ENCODE results near the gene SMOC2. TPM values are rescaled to one million over a fixed set of nuclear protein-coding genes. Genes with fewer than 3 reads are reported as not detected.

The SMOC2 gene
- total RNA-seq, 2 donors from 2014 or later: 25.6 to 29.6 TPM

DNA sequence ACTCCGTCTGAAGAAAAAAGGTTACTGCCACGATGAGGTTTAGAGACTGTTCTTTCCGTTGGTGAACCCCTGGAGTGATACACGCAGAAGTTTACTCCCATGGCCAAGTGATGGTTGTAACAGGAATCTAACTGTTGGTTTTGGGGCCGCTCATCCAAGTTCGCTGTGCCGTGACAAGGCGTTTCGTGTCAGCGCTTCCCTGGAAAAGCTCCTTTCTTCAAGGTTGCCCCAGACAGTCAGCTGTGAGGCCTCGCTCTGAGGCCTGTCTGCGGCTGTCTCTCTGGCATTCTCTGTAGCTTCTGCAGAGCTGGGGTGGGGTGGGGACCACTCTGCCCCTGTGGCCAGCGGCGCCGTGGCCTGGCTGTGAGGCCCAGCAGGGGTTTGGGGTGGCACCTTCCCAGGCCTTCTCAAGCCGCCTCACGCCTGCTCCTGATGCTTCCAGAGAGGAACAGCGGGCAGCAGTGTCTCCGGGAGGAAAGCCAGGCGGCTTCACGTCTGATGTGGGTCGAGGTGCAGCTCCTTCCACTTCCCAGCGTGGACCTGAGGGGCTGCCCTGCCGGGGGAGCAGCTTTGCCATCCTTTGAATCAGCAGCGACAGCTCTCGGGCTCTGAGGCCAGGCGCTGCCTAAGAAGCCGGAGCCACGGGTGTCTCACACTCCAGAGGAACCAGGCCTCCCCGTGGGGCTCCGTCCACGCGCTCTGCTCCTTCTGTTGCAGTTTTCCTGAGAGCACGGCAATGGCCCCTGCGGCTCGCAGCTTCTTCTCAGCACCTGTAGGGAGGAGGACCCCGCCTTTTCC, 76.2 kb downstream of the SMOC2 start:
- Histone ChIP-seq H3K27ac (no peak overlapping the region), H3K9ac (ENCODE audit: low read depth in 2 of 2, low read length in 2 of 2) (no peak overlapping the region), H3K27me3 (no peaks in the 10 kb centered on the region), H3K9me3 (no peaks in the 10 kb centered on the region), H3K36me3 (no peaks in the 10 kb centered on the region), H3K4me1 (no peaks in the 10 kb centered on the region), H3K4me3 (no peak overlapping the region)
- TF ChIP-seq, protein P1, sequence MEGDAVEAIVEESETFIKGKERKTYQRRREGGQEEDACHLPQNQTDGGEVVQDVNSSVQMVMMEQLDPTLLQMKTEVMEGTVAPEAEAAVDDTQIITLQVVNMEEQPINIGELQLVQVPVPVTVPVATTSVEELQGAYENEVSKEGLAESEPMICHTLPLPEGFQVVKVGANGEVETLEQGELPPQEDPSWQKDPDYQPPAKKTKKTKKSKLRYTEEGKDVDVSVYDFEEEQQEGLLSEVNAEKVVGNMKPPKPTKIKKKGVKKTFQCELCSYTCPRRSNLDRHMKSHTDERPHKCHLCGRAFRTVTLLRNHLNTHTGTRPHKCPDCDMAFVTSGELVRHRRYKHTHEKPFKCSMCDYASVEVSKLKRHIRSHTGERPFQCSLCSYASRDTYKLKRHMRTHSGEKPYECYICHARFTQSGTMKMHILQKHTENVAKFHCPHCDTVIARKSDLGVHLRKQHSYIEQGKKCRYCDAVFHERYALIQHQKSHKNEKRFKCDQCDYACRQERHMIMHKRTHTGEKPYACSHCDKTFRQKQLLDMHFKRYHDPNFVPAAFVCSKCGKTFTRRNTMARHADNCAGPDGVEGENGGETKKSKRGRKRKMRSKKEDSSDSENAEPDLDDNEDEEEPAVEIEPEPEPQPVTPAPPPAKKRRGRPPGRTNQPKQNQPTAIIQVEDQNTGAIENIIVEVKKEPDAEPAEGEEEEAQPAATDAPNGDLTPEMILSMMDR (IDR thresholded peaks at IDR 0.05): no peak
- intact Hi-C loops (cut with DNase I): no loop called here
- DNase-seq: no peak

DNA sequence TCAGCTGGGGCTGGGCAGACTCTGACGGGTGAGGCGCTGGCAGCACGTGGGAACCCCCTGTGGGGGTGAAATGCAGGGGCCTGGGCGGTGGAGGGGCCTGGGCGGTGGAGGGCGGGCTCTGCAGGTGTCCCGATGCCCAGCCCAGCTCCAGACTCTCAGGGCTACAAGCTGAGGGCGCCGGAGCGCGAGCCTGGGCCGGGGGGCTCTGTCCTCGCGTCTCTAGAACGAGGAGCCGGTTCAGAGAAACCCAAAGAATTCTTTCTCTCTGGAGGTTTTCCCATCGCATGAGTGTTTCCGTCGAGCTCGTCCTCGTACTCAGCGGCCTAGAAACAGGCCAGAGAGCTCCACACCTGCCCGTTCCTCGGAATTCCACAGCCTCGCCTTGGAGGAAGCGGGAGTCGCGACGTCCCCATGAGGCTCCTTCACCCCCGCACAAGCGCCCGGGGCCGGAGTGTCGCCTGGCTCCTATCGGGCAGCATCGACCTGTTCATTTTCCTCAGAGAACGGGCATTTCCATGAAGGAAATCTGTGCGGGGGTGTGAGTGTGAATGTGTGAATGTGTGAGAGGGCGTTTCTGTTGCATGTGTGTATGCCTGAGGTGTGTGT, 76.9 kb downstream of the SMOC2 start:
- intact Hi-C loops (cut with DNase I): no loop called here
- no peak overlapping the region for H3K4me3 ChIP-seq
- no peaks in the 10 kb centered on the region for H3K9me3 ChIP-seq
- no peak overlapping the region for H3K27ac ChIP-seq
- no peak for DNase-seq
- no peaks in the 10 kb centered on the region for H3K27me3 ChIP-seq
- H3K4me1 ChIP-seq: no peaks in the 10 kb centered on the region
- TF ChIP-seq, protein P1 (IDR thresholded peaks at IDR 0.05): no peak
- H3K36me3 ChIP-seq: no peaks in the 10 kb centered on the region
- H3K9ac ChIP-seq (ENCODE audit: low read depth in 2 of 2, low read length in 2 of 2): no peak overlapping the region

DNA sequence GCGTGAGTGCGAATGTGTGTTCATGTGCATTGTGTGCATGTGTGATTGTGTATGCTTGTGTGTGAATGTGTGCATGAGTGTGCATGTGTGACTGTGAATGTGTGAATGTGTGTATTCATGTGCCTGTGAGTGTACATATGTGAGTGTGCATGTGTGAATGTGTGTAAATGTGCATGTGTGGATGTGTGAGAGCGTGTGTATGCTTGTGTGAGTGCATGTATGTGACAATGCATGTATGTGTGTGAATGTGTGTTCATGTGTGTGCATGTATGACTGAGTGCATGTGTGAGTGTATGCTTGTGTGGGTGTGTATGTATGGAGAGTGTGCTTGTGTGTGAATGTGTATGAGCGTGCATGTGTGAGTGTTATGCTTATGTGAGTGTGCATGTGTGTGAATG, 77.4 kb downstream of the SMOC2 start:
- no peak for DNase-seq
- Histone ChIP-seq H3K9me3 (no peaks in the 10 kb centered on the region), H3K27me3 (no peaks in the 10 kb centered on the region), H3K36me3 (no peaks in the 10 kb centered on the region), H3K4me1 (no peaks in the 10 kb centered on the region), H3K4me3 (no peak overlapping the region), H3K9ac (ENCODE audit: low read depth in 2 of 2, low read length in 2 of 2) (no peak overlapping the region), H3K27ac (no peak overlapping the region)
- TF ChIP-seq, protein P1 (IDR thresholded peaks at IDR 0.05): no peak
- intact Hi-C loops (cut with DNase I): no loop called here

DNA sequence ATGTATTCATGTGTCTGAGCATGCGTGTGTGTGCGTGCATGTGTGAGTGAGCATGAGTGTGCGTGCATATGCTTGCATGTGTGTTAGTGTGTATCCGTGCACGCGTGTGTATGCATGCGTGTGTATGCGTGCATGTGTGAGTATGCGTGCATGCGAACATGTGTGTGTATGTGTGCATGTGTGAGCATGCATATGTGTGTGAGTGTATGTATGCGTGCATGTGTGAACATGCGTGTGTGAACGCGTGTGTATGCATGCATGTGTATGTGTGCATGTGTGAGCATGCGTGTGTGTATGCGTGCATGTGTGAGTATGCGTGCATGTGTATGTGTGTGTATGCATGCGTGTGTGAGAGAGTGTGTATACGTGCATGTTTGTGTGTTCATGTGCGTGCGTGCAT, 77.9 kb downstream of the SMOC2 start:
- H3K27me3 ChIP-seq: no peaks in the 10 kb centered on the region
- H3K9me3 ChIP-seq: no peaks in the 10 kb centered on the region
- DNase-seq: no peak
- H3K27ac ChIP-seq: no peak overlapping the region
- H3K4me3 ChIP-seq: no peak overlapping the region
- H3K36me3 ChIP-seq: no peaks in the 10 kb centered on the region
- no peak overlapping the region for H3K9ac ChIP-seq (ENCODE audit: low read depth in 2 of 2, low read length in 2 of 2)
- TF ChIP-seq, protein P1 (IDR thresholded peaks at IDR 0.05): no peak
- no peaks in the 10 kb centered on the region for H3K4me1 ChIP-seq
- intact Hi-C loops (cut with DNase I): no loop called here

DNA sequence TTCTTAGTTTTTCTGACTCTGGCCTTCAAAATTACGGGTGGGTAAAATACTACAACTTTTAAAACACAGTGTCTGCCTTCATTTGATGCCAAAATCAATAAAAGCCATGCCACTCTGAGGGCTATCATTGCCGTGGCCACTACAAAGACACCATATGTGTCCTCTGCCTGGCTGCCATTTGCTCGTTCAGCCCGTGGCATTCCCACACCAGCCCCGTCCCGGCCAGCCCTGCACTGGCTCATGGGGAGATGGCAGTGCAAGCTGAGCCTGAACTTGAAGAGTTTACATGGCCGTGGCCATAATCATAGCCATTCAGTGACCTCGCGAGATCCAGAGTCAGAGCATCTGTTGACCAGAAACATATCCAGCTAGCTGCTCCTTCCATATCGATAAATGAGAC, 79.2 kb downstream of the SMOC2 start:
- no peak for DNase-seq
- Histone ChIP-seq H3K4me1 (no peaks in the 10 kb centered on the region), H3K27me3 (no peaks in the 10 kb centered on the region), H3K9ac (ENCODE audit: low read depth in 2 of 2, low read length in 2 of 2) (no peak overlapping the region), H3K36me3 (no peaks in the 10 kb centered on the region), H3K4me3 (no peak overlapping the region), H3K9me3 (no peaks in the 10 kb centered on the region), H3K27ac (no peak overlapping the region)
- TF ChIP-seq, protein P1 (IDR thresholded peaks at IDR 0.05): no peak
- intact Hi-C loops (cut with DNase I): no loop called here
